GM08714 (cell line): ENCODE data around the gene PROSER3.

Source experiments
- H3K4me3 ChIP-seq: fragments of 200-500 bp; sonication (Bioruptor generic); 2 replicates; pipeline ENCODE4 v1.5.1; 2014; ENCODE audit warnings: mild to moderate bottlenecking, low read length, inconsistent platforms
- ZNF274 ChIP-seq: IDR thresholded peaks from 2 replicates; pipeline ENCODE4 v1.6.1; 2012; ENCODE audit warnings: mild to moderate bottlenecking, low read depth, low read length

The PROSER3 gene

GRCh38 chr19:35750167-35750566, 7.8 kb upstream of the PROSER3 start:
- no peak for TF ChIP-seq ZNF274

GRCh38 chr19:35751839-35752745, 5.9 kb upstream of the PROSER3 start:
- no peak for TF ChIP-seq ZNF274
- no peak overlapping the region for H3K4me3 ChIP-seq

More at GRCh38 chr19:35750167-35750566, 7.8 kb upstream of the PROSER3 start:
- no peak overlapping the region for H3K4me3 ChIP-seq

GRCh38 chr19:35752746-35753350, 5.1 kb upstream of the PROSER3 start:
- H3K4me3 ChIP-seq, result no peak overlapping the region
- TF ChIP-seq ZNF274, result no peak

GRCh38 chr19:35753634-35754369, 4.2 kb upstream of the PROSER3 start:
- TF ChIP-seq ZNF274, result no peak
- no peak overlapping the region for H3K4me3 ChIP-seq

- no peak for TF ChIP-seq ZNF274
- H3K4me3 ChIP-seq, result no peak overlapping the region
These were observed 3.4 kb upstream of the PROSER3 start for GRCh38 chr19:35754370-35755130.

GRCh38 chr19:35755131-35755549, 2.8 kb upstream of the PROSER3 start:
- no peak for TF ChIP-seq ZNF274
- no peak overlapping the region for H3K4me3 ChIP-seq

GRCh38 chr19:35755550-35756376, 2.2 kb upstream of the PROSER3 start:
- no peak for TF ChIP-seq ZNF274
- H3K4me3 ChIP-seq, result no peak overlapping the region

GRCh38 chr19:35756377-35757230, 1.4 kb upstream of the PROSER3 start, which contains the start of gene HSPB6:
Gene HSPB6 (minus strand): TSS chr19:35757029. CDS start chr19:35757008, 21 bp downstream.
- TF ChIP-seq ZNF274, result no peak
- peak within 1 kb of the TSS; percentile 59 for H3K4me3 ChIP-seq

GRCh38 chr19:35757231-35757748, 686 bp upstream of the PROSER3 start:
- H3K4me3 ChIP-seq, result peak overlapping the region; percentile 59
- TF ChIP-seq ZNF274, result no peak

- no peak overlapping the region for H3K4me3 ChIP-seq
- TF ChIP-seq ZNF274, result no peak
These were observed 1.7 kb downstream of the PROSER3 start for GRCh38 chr19:35759697-35760096.

- no peak for TF ChIP-seq ZNF274
- no peak overlapping the region for H3K4me3 ChIP-seq
These were observed 2.9 kb downstream of the PROSER3 start for GRCh38 chr19:35760711-35761349.
